HEK293 (cell line): Measurements from ENCODE around the gene NECTIN1.

Experiments used
- CTCF ChIA-PET: fragments of 350-600 bp; formaldehyde crosslinking; extraction: SDS; loops from one replicate; lab custom pipeline; 2021; ENCODE audit warnings: antibody characterized with exemption; lab: Yijun Ruan, JAX
- POLR2A ChIA-PET: fragments of 300-600 bp; formaldehyde crosslinking; extraction: SDS; loops from one replicate; lab custom pipeline; 2020; ENCODE audit warnings: antibody characterized with exemption, inconsistent platforms; lab: Yijun Ruan, JAX
- H3K27ac ChIP-seq: fragments of 200-500 bp; sonication (Bioruptor generic); 2 replicates; pipeline ENCODE4 v1.5.1; 2014; ENCODE audit warnings: low read depth, low read length, control low read depth, inconsistent platforms; ENCODE audit errors: extremely low read depth
- H3K36me3 ChIP-seq, 2 experiments: fragments of 200-500 bp in 1 of 2; sonication (Bioruptor generic) in 1 of 2; 1 replicate in 1 of 2; 2 replicates in 1 of 2; pipeline ENCODE4 v1.5.1; 2014 to 2017; ENCODE audit warnings: inconsistent platforms in 2 of 2, low read length in 2 of 2; ENCODE audit not compliant: control insufficient read depth in 2 of 2, insufficient read depth in 1 of 2
- H3K4me1 ChIP-seq: fragments of 200-500 bp; sonication (Bioruptor generic); 2 replicates; pipeline ENCODE4 v1.5.1; 2014; ENCODE audit warnings: mild to moderate bottlenecking, low read length, inconsistent platforms; ENCODE audit not compliant: control insufficient read depth, insufficient read depth
- H3K4me3 ChIP-seq: 2 replicates; pipeline ENCODE4 v1.5.1; 2011; ENCODE audit warnings: low read depth, mild to moderate bottlenecking, control low read depth, low read length, moderate library complexity
- H3K9me3 ChIP-seq: fragments of 200-500 bp; sonication (Bioruptor generic); 2 replicates; pipeline ENCODE4 v1.5.1; 2014; ENCODE audit warnings: low read depth, low read length, inconsistent platforms; ENCODE audit not compliant: control insufficient read depth, insufficient read depth
- KLF7 ChIP-seq: fragments of 450-650 bp; formaldehyde crosslinking; IDR thresholded peaks from 2 replicates; pipeline ENCODE4 v1.5.1; 2016; ENCODE audit warnings: missing biosample characterization, missing genetic modification characterization, borderline replicate concordance
- OSR2 ChIP-seq: fragments of 450-650 bp; formaldehyde crosslinking; IDR thresholded peaks from 2 replicates; pipeline ENCODE4 v1.5.1; 2016; ENCODE audit warnings: missing biosample characterization, missing genetic modification characterization
- SCRT2 ChIP-seq: fragments of 450-650 bp; formaldehyde crosslinking; IDR thresholded peaks from 2 replicates; pipeline ENCODE4 v1.5.1; 2016; ENCODE audit warnings: missing biosample characterization, missing genetic modification characterization
- ZFP37 ChIP-seq: fragments of 450-650 bp; formaldehyde crosslinking; IDR thresholded peaks from 2 replicates; pipeline ENCODE4 v1.5.1; 2016; ENCODE audit warnings: missing biosample characterization, missing genetic modification characterization
- ZNF138 ChIP-seq: fragments of 450-650 bp; formaldehyde crosslinking; IDR thresholded peaks from 2 replicates; pipeline ENCODE4 v1.5.1; 2016; ENCODE audit warnings: missing biosample characterization, missing genetic modification characterization, borderline replicate concordance
- ZNF248 ChIP-seq: fragments of 450-650 bp; formaldehyde crosslinking; IDR thresholded peaks from 2 replicates; pipeline ENCODE4 v1.5.1; 2017; ENCODE audit warnings: missing biosample characterization, missing genetic modification characterization
- ZNF529 ChIP-seq: fragments of 450-650 bp; formaldehyde crosslinking; IDR thresholded peaks from 2 replicates; pipeline ENCODE4 v1.5.1; 2017; ENCODE audit warnings: missing genetic modification characterization, missing biosample characterization; ENCODE audit not compliant: insufficient replicate concordance
- ZNF626 ChIP-seq: fragments of 450-650 bp; sonication (Bioruptor Pico); formaldehyde crosslinking; IDR thresholded peaks from 2 replicates; pipeline ENCODE4 v1.5.1; 2018; ENCODE audit warnings: missing biosample characterization, missing genetic modification characterization, inconsistent platforms
- ZNF664 ChIP-seq: fragments of 450-650 bp; formaldehyde crosslinking; IDR thresholded peaks from 2 replicates; pipeline ENCODE4 v1.5.1; 2016; ENCODE audit warnings: missing biosample characterization, missing genetic modification characterization
- ZNF76 ChIP-seq: fragments of 450-650 bp; formaldehyde crosslinking; IDR thresholded peaks from 2 replicates; pipeline ENCODE4; 2016; ENCODE audit warnings: low read depth, missing biosample characterization, missing genetic modification characterization, borderline replicate concordance
- ZNF776 ChIP-seq: fragments of 450-650 bp; formaldehyde crosslinking; IDR thresholded peaks from 2 replicates; pipeline ENCODE4 v1.5.0; 2017; ENCODE audit warnings: missing biosample characterization, missing genetic modification characterization, borderline replicate concordance
- ZSCAN30 ChIP-seq: fragments of 450-650 bp; IDR thresholded peaks from 2 replicates; pipeline ENCODE4 v1.5.1; 2018; ENCODE audit warnings: missing biosample characterization, mild to moderate bottlenecking, missing genetic modification characterization, moderate library complexity
- TF ChIP-seq, protein P1 (sequence below): fragments of 450-650 bp; formaldehyde crosslinking; optimal IDR thresholded peaks from 2 replicates; pipeline ENCODE3; 2016; ENCODE audit warnings: missing biosample characterization, mild to moderate bottlenecking, missing genetic modification characterization
- TF ChIP-seq, protein P2 (sequence below): fragments of 450-650 bp; formaldehyde crosslinking; conservative IDR thresholded peaks from 2 replicates; pipeline ENCODE4 v1.5.1; 2016; ENCODE audit warnings: low read depth, missing biosample characterization, missing genetic modification characterization
- TF ChIP-seq, protein P3 (sequence below): fragments of 450-650 bp; formaldehyde crosslinking; IDR thresholded peaks from 2 replicates; pipeline ENCODE4 v1.5.1; 2016; ENCODE audit warnings: missing biosample characterization, missing genetic modification characterization
- TF ChIP-seq, protein P4 (sequence below): fragments of 450-650 bp; formaldehyde crosslinking; IDR thresholded peaks from 2 replicates; pipeline ENCODE4 v1.5.1; 2016; ENCODE audit warnings: missing biosample characterization, missing genetic modification characterization
- TF ChIP-seq, protein P5 (sequence below): fragments of 450-650 bp; formaldehyde crosslinking; IDR thresholded peaks from 2 replicates; pipeline ENCODE4 v1.5.1; 2016; ENCODE audit warnings: missing biosample characterization, missing genetic modification characterization
- TF ChIP-seq, protein P6 (sequence below): fragments of 450-650 bp; formaldehyde crosslinking; conservative IDR thresholded peaks from 2 replicates; pipeline ENCODE4 v1.5.1; 2016; ENCODE audit warnings: low read depth, missing biosample characterization, missing genetic modification characterization
- TF ChIP-seq, protein P7 (sequence below): fragments of 450-650 bp; formaldehyde crosslinking; IDR thresholded peaks from 2 replicates; pipeline ENCODE4 v1.5.1; 2017; ENCODE audit warnings: missing biosample characterization, missing genetic modification characterization

NECTIN1 gene

DNA sequence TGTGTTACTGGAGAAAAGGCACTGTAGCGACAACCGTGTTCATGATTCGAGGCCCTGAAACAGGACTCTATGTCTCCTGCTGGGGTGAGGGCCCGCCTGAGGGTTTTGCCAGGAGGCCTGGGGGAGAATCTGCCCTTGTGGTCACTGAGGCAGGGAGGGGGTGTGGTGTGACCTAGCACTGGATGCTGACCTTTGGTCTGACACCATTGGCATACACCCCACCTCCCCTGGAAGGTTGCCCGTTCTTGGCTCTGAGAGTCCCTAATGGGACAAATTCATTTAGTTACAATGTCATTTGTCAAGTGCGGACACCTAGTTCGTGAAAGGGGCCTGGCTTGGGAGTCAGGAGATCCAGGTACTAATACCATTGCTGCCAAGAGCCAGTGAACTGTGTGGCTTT is 29.0 kb downstream of the NECTIN1 start:
- H3K4me1 ChIP-seq, result no peaks in the 10 kb centered on the region
- ChIA-PET CTCF (interaction anchor here (1.7 kb wide), 1 partner anchor 408 kb away, joined by 3 read pairs; no protein-coding TSS in a partner anchor), POLR2A (no interaction called here)
- H3K9me3 ChIP-seq, result no peaks in the 10 kb centered on the region
- no peak overlapping the region for H3K27ac ChIP-seq
- H3K4me3 ChIP-seq, result no peak overlapping the region
- H3K36me3 ChIP-seq, result no peaks in the 10 kb centered on the region
- TF ChIP-seq, protein P1, sequence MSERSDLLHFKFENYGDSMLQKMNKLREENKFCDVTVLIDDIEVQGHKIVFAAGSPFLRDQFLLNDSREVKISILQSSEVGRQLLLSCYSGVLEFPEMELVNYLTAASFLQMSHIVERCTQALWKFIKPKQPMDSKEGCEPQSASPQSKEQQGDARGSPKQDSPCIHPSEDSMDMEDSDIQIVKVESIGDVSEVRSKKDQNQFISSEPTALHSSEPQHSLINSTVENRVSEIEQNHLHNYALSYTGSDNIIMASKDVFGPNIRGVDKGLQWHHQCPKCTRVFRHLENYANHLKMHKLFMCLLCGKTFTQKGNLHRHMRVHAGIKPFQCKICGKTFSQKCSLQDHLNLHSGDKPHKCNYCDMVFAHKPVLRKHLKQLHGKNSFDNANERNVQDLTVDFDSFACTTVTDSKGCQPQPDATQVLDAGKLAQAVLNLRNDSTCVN (tag by site-specific recombination), result no peak
- no peak for TF ChIP-seq ZNF626 (tag by site-specific recombination)
- TF ChIP-seq ZNF776 (tag by site-specific recombination), result no peak
- TF ChIP-seq, protein P2, sequence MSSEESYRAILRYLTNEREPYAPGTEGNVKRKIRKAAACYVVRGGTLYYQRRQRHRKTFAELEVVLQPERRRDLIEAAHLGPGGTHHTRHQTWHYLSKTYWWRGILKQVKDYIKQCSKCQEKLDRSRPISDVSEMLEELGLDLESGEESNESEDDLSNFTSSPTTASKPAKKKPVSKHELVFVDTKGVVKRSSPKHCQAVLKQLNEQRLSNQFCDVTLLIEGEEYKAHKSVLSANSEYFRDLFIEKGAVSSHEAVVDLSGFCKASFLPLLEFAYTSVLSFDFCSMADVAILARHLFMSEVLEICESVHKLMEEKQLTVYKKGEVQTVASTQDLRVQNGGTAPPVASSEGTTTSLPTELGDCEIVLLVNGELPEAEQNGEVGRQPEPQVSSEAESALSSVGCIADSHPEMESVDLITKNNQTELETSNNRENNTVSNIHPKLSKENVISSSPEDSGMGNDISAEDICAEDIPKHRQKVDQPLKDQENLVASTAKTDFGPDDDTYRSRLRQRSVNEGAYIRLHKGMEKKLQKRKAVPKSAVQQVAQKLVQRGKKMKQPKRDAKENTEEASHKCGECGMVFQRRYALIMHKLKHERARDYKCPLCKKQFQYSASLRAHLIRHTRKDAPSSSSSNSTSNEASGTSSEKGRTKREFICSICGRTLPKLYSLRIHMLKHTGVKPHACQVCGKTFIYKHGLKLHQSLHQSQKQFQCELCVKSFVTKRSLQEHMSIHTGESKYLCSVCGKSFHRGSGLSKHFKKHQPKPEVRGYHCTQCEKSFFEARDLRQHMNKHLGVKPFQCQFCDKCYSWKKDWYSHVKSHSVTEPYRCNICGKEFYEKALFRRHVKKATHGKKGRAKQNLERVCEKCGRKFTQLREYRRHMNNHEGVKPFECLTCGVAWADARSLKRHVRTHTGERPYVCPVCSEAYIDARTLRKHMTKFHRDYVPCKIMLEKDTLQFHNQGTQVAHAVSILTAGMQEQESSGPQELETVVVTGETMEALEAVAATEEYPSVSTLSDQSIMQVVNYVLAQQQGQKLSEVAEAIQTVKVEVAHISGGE (tag by site-specific recombination), result no peak
- no peak for TF ChIP-seq ZNF664 (tag by site-specific recombination)
- TF ChIP-seq, protein P3, sequence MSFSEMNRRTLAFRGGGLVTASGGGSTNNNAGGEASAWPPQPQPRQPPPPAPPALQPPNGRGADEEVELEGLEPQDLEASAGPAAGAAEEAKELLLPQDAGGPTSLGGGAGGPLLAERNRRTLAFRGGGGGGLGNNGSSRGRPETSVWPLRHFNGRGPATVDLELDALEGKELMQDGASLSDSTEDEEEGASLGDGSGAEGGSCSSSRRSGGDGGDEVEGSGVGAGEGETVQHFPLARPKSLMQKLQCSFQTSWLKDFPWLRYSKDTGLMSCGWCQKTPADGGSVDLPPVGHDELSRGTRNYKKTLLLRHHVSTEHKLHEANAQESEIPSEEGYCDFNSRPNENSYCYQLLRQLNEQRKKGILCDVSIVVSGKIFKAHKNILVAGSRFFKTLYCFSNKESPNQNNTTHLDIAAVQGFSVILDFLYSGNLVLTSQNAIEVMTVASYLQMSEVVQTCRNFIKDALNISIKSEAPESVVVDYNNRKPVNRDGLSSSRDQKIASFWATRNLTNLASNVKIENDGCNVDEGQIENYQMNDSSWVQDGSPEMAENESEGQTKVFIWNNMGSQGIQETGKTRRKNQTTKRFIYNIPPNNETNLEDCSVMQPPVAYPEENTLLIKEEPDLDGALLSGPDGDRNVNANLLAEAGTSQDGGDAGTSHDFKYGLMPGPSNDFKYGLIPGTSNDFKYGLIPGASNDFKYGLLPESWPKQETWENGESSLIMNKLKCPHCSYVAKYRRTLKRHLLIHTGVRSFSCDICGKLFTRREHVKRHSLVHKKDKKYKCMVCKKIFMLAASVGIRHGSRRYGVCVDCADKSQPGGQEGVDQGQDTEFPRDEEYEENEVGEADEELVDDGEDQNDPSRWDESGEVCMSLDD, result no peak
- TF ChIP-seq, protein P4, sequence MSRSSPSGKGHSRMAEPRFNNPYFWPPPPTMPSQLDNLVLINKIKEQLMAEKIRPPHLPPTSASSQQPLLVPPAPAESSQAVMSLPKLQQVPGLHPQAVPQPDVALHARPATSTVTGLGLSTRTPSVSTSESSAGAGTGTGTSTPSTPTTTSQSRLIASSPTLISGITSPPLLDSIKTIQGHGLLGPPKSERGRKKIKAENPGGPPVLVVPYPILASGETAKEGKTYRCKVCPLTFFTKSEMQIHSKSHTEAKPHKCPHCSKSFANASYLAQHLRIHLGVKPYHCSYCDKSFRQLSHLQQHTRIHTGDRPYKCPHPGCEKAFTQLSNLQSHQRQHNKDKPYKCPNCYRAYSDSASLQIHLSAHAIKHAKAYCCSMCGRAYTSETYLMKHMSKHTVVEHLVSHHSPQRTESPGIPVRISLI (tag by site-specific recombination), result no peak
- no peak for TF ChIP-seq ZFP37 (tag by site-specific recombination)
- TF ChIP-seq ZNF248 (tag by site-specific recombination), result no peak
- TF ChIP-seq, protein P5, sequence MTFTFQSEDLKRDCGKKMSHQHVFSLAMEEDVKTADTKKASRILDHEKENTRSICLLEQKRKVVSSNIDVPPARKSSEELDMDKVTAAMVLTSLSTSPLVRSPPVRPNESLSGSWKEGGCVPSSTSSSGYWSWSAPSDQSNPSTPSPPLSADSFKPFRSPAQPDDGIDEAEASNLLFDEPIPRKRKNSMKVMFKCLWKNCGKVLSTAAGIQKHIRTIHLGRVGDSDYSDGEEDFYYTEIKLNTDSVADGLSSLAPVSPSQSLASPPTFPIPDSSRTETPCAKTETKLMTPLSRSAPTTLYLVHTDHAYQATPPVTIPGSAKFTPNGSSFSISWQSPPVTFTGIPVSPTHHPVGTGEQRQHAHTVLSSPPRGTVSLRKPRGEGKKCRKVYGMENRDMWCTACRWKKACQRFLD (tag by site-specific recombination), result no peak
- no peak for TF ChIP-seq ZSCAN30
- no peak for TF ChIP-seq SCRT2
- TF ChIP-seq, protein P6, sequence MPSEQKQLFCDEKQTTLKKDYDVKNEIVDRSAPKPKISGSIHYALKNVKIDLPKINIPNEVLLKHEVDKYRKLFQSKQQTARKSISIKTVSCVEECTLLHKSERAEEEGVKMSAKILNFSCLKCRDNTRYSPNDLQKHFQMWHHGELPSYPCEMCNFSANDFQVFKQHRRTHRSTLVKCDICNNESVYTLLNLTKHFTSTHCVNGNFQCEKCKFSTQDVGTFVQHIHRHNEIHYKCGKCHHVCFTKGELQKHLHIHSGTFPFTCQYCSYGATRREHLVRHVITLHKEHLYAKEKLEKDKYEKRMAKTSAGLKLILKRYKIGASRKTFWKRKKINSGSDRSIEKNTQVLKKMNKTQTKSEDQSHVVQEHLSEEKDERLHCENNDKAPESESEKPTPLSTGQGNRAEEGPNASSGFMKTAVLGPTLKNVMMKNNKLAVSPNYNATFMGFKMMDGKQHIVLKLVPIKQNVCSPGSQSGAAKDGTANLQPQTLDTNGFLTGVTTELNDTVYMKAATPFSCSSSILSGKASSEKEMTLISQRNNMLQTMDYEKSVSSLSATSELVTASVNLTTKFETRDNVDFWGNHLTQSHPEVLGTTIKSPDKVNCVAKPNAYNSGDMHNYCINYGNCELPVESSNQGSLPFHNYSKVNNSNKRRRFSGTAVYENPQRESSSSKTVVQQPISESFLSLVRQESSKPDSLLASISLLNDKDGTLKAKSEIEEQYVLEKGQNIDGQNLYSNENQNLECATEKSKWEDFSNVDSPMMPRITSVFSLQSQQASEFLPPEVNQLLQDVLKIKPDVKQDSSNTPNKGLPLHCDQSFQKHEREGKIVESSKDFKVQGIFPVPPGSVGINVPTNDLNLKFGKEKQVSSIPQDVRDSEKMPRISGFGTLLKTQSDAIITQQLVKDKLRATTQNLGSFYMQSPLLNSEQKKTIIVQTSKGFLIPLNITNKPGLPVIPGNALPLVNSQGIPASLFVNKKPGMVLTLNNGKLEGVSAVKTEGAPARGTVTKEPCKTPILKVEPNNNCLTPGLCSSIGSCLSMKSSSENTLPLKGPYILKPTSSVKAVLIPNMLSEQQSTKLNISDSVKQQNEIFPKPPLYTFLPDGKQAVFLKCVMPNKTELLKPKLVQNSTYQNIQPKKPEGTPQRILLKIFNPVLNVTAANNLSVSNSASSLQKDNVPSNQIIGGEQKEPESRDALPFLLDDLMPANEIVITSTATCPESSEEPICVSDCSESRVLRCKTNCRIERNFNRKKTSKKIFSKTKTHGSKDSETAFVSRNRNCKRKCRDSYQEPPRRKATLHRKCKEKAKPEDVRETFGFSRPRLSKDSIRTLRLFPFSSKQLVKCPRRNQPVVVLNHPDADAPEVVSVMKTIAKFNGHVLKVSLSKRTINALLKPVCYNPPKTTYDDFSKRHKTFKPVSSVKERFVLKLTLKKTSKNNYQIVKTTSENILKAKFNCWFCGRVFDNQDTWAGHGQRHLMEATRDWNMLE, result no peak
- no peak for TF ChIP-seq ZNF138 (tag by site-specific recombination)
- no peak for TF ChIP-seq ZNF529 (tag by site-specific recombination)
- no peak for TF ChIP-seq KLF7 (tag by site-specific recombination)
- TF ChIP-seq OSR2, result no peak
- no peak for TF ChIP-seq ZNF76 (tag by site-specific recombination)
- TF ChIP-seq, protein P7, sequence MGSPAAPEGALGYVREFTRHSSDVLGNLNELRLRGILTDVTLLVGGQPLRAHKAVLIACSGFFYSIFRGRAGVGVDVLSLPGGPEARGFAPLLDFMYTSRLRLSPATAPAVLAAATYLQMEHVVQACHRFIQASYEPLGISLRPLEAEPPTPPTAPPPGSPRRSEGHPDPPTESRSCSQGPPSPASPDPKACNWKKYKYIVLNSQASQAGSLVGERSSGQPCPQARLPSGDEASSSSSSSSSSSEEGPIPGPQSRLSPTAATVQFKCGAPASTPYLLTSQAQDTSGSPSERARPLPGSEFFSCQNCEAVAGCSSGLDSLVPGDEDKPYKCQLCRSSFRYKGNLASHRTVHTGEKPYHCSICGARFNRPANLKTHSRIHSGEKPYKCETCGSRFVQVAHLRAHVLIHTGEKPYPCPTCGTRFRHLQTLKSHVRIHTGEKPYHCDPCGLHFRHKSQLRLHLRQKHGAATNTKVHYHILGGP (tag by site-specific recombination), result no peak
